HT-29 (cell line): ENCODE results near the gene IKBKG. TPM values are rescaled to one million over a fixed set of nuclear protein-coding genes. Genes with fewer than 3 reads are reported as not detected.
"Not testable (repeated sequence)": the region's sequence is repeated elsewhere in the genome, so short reads cannot be mapped to it uniquely, and the experiment has no call there.

Source experiments
- DNase-seq: peaks from one replicate; pipeline ENCODE4 v3.0.0-alpha.2; 2015; ENCODE audit warnings: low spot score
- total RNA-seq: library from RNA; depleted of rRNA; stranded (reverse); fragments of >200 nt; shearing (Covaris generic); gene quantifications from 2 replicates; pipeline ENCODE4 v1.2.3, GENCODE V29; 2014

IKBKG gene
- total RNA-seq, 1 experiment from 2014 or later = 51.1 TPM

DNA sequence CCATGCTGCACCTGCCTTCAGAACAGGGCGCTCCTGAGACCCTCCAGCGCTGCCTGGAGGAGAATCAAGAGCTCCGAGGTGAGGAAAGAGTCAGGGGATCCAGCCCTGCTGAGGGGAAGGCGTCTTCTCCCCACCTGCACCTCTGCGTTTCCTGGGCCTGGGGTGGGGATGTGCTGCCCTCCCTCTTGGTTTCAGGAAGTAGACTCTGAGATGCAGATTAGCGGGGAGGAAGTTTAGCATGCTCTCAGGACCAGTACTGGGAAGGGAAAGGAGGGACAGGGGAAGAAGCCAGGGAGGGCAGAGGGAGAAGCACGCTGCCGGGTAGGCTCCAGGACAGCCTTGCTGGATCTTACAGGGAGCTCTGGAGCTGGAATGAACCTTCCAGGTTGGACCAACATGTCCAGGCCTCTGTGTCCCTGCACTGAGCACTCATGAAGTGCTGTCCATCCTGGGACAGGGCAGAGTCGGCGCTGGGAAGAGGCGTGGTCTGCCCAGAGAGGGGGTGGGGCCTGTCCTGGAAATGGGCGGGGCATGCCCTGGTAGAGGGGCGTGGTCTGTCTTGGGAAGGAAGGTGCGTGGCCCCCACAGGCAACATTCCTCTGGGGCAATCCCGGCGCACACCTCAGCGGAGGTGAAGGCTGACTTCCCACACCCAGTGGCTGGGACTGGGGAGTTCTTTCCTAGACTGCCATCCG is 4.8 kb downstream of the IKBKG start:
- not testable (repeated sequence) for DNase-seq

DNA sequence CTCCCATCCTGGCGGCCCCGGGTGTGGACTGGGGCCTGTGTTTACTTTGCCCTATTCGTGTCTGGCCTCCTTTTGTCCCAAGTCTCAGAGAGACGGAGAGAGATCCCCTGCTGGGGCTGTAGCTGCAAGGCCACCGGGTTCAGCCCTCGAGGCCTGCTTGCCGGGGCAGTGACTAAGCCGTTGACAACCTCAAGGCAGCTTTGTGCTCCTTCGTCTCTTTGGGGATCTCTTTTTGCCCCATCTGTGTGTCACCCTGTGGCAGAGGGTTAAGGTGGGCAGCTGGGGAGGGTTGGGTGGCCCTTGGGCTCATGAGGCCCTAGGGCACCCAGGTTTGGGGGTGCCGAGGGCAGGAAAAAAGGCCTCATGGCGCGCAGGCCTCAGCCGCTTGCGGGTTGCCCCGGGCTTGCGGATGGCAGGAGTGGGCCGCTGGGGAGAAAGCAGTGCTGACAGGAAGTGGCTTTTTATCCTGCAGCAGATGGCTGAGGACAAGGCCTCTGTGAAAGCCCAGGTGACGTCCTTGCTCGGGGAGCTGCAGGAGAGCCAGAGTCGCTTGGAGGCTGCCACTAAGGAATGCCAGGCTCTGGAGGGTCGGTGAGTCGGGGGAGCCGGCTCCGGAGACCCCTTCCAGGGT is 10.8 kb downstream of the IKBKG start:
- DNase-seq = not testable (repeated sequence)

DNA sequence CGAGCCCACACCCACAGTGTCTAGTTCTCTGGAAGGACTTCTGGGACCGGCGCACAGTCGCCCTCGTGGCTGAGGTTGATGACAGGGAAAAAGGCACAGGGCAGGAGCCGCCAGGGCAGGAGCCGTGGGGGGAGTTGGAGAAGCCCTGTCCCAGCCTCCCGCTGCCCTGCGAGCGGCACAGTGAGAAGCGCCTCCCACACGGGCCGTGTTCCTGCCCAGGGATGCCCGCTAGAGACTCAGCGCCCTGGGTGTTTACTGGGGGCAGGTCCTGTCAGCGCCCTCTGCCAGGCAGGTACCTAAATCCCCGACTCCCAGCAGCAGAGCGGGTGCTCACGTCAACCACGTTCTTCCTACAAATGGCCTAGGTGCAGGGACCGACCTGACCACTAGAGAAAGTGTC is 11.5 kb downstream of the IKBKG start:
- DNase-seq = not testable (repeated sequence)

GRCh38 chrX:154560326-154560725 is 12.9 kb downstream of the IKBKG start:
- DNase-seq = not testable (repeated sequence)

DNA sequence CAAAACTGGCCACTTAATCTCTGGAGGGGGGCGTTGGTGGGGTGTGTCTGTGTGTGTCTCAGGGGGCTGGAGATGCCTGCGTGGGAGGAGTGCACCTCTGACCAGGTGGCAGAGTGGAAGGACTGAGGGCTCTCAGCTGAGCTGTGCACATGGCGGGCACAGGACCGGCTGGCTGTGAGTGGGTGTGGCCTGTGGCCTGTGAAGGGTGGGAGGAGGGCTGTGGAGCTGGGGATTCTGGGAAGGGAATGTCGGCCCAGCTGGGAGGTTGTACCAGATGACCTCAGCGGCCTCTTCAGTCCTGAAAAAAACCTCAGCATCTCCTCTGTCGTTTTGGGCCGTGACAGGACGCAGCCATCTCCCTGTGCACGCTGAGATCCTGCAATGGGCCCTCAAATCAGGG is 14.9 kb downstream of the IKBKG start:
- DNase-seq = not testable (repeated sequence)

DNA sequence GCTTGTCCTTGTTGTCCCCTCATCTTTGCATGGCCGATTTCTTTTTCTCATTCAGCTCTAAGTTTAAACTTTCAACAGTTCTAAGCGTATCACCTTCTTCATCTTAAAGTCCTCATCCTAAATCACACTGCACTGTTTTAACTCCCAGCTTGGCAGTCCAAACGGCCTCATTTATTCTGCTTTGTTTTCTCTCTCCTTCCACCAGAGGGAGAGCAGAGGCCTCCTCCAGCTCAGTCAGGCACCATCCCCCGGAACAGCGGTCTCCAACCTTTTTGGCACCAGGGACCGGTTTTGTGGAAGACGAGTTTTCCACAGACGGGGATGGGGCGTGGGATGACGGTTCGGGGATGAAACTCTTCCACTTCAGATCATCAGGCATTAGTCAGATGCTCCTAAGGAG is 22.9 kb downstream of the IKBKG start:
- DNase-seq = not testable (repeated sequence)

DNA sequence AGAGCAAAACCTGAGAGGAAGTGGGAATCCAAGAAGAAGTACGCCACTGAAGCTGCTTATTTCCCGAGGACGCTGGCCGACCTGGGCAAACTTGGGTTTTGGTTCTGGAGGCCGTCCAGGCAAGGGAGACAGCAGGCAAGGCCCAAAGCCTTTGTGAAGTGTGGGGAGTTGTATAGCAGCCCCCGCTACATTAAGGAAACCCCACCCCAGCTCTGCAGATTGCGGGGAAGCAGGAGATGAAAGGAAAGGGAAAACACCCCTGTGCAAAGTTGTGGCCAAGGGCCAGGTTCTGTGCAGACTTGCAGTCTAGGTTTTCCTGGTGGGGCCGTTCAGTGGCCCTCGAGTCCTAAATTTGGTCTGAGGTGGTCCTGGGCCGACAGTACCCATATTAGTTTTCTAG is 25.6 kb downstream of the IKBKG start:
- not testable (repeated sequence) for DNase-seq

GRCh38 chrX:154575076-154575475 is 27.7 kb downstream of the IKBKG start:
- not testable (repeated sequence) for DNase-seq

- not testable (repeated sequence) for DNase-seq
These were observed 35.6 kb downstream of the IKBKG start for GRCh38 chrX:154582994-154583393.

- DNase-seq = not testable (repeated sequence)
These were observed 37.3 kb downstream of the IKBKG start, which contains the start of gene CTAG1A for GRCh38 chrX:154584585-154585183. CTAG1A (plus strand) TSS chrX:154585133; CDS start chrX:154585207, 74 bp downstream.

GRCh38 chrX:154590415-154590814 is 43.0 kb downstream of the IKBKG start:
- not testable (repeated sequence) for DNase-seq

- DNase-seq = no peak
These were observed 45.1 kb downstream of the IKBKG start for GRCh38 chrX:154592505-154592904.

DNA sequence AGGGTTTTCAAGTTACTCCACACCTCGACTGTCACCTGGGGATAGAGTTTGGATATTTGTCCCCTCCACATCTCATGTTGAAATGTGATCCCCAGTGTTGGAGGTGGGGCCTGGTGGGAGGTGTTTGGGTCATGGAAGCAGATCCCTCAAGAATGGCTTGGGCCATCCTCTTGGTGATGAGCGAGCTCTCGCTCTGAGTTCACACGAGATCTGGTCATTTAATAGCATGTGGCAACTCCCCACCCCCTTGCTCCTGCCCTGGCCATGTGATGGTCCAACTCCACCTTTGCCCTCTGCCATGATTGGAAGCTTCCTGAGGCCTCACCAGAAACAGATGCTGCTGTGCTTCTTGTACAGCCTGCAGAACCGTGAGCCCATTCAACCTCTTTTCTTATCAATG is 45.8 kb downstream of the IKBKG start:
- DNase-seq = peak; percentile 0

DNA sequence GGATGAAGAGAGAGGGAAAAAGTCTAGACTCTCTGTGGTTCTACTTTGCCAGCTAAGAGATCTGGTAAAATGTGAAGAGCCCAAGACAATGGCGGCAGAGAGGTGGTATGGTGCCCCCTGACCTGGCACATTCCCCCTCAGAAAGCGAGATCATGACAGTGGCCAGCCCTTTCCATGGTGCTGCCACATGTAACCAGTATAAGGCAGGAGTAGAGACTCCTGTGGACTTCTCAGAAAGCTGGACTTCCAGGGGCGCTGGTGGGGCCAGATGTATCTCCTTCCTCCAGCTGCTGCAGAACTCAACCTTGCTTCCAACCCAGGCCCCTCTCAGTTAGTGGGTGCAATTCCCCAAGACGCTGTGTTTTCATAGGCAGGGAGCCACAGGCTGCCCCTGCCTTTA is 47.1 kb downstream of the IKBKG start:
- DNase-seq = peak; percentile 0

DNA sequence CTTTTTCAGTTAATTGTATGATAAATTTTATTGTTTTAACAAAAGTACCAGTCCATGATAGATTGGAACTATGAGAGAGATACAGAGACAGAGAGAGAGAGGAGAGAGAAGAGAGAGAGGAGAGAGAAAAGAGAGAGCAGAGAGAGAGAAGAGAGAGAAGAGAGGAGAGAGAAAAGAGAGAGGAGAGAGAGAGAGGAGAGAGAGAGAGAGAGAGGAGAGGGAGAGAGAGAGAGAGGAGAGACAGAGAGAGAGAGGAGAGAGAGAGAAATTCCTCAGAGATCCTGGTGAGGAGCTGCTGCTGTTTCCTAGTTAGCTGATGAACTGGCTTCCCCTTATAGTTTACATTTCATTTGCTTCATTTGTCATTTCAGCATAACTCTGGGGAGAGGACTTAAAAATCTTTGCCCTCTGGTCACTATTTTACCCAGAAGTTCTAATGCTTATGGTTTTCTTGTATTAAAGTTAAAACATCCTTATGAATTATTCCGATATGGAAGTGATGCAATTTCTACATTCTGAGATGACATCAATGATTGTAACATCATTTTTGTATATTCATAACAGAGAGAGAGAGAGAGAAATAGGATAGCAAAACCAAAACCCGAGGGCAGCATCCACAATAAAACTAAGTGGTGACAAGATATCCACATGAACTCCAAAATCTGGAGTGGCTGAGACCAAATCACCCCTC is 48.3 kb downstream of the IKBKG start:
- no peak for DNase-seq

- DNase-seq = no peak
These were observed 49.0 kb downstream of the IKBKG start for GRCh38 chrX:154596290-154596929.

GRCh38 chrX:154597221-154597620 is 49.8 kb downstream of the IKBKG start:
- DNase-seq = no peak

DNA sequence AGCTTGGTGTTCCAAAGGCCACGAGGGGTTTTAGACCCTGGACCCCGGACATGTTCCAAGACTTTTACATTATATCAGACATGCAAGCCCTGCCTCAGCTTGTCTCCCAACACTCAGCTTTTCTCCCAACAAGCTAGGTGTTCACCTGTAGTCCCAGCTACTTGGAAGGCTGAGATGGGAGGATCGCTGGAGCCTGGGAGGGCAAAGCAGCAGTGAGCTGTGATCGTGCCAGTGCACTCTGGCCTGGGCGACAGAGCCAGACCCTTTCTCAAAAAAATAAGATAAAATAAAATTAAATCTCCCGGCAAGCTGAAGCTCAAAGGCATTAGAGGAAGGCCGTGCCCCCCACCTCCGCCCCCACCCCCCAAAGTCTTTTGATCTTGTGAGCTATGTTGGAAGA is 51.2 kb downstream of the IKBKG start:
- DNase-seq = peak; percentile 0

DNA sequence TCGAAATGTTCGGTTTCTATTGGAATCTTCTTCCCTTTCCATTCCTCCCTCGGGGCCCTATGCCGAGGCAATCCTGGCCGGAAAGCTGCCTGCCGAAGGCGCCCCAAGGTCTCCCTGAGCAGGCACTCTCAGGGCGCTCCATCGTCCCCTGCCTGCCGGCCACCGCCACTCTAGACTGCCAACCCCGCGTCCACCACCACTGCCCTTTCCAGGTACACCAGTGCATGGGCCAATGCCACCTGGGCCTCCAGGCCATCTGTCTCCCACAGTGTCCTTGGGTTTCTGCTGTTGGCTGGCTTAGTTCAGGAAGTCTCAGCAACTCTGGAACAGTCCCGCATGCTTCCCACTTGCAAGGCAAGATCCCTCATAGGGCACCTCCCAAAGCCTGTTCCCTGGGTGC is 52.1 kb downstream of the IKBKG start:
- DNase-seq = peak; percentile 0

DNA sequence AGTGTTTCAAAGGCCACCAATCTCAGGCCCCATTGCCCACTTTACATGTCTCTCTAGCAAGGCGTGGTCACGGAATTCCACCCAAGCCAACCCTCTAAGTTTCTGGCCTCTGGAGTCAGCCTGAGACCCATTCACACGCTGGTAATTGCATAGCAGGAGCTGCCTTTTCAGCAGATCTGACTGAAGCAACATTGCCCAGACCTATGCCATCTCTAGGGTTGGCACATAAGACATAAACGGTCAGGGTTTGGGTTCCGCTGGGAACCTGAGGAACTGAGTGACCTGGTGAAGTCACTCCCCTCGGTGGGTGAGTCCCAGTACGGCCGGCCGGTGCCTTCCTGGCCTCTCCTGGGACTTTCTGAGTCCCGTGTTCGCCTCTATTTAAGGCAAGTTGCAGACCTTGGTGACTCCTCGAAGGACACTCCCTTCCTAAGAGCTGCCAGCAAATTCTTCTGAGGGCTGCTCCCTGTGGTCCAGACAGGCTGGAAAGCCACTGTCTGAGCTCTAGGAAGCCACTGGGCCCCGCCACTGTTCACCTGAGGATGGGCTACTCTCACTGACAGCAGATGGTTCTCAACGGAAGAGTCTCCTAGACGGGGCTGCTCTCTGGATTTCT is 53.4 kb downstream of the IKBKG start:
- no peak for DNase-seq

- peak; percentile 0 for DNase-seq
These were observed 54.8 kb downstream of the IKBKG start for GRCh38 chrX:154602226-154602625.
